Measurements from ENCODE around the gene ACVRL1. TPM values are rescaled to one million over a fixed set of nuclear protein-coding genes. Genes with fewer than 3 reads are reported as not detected.
A peak's percentile ranks its signal among the peaks of the same experiment; 100 is the strongest.

Gene ACVRL1
- polyA plus RNA-seq, 1 experiment: 13.1 TPM

GRCh38 chr12:51866762-51867161 lies 40.5 kb upstream of the ACVRL1 start:
- H3K4me3 ChIP-seq (ENCODE audit: low read depth, low read length): no peak overlapping the region
- no peak for DNase-seq (ENCODE audit: low read depth)
- no peaks in the 10 kb centered on the region for H3K36me3 ChIP-seq (ENCODE audit: control insufficient read depth, insufficient read depth, low read length)
- ChIA-PET CTCF (interaction anchor here (2.3 kb wide), 1 partner anchor 9 kb away, joined by 11 read pairs; no protein-coding TSS in a partner anchor), POLR2A (no interaction called here)
- TF ChIP-seq, protein P1, sequence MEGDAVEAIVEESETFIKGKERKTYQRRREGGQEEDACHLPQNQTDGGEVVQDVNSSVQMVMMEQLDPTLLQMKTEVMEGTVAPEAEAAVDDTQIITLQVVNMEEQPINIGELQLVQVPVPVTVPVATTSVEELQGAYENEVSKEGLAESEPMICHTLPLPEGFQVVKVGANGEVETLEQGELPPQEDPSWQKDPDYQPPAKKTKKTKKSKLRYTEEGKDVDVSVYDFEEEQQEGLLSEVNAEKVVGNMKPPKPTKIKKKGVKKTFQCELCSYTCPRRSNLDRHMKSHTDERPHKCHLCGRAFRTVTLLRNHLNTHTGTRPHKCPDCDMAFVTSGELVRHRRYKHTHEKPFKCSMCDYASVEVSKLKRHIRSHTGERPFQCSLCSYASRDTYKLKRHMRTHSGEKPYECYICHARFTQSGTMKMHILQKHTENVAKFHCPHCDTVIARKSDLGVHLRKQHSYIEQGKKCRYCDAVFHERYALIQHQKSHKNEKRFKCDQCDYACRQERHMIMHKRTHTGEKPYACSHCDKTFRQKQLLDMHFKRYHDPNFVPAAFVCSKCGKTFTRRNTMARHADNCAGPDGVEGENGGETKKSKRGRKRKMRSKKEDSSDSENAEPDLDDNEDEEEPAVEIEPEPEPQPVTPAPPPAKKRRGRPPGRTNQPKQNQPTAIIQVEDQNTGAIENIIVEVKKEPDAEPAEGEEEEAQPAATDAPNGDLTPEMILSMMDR (IDR thresholded peaks at IDR 0.05; ENCODE audit: insufficient read depth, low read depth, low read length): no peak
- peaks cover 14% of the 10 kb centered on the region for H3K27me3 ChIP-seq (ENCODE audit: control insufficient read depth, insufficient read depth, low read length)

GRCh38 chr12:51867371-51867770 lies 39.9 kb upstream of the ACVRL1 start:
- no peak for DNase-seq (ENCODE audit: low read depth)
- TF ChIP-seq, protein P1 (IDR thresholded peaks at IDR 0.05; ENCODE audit: insufficient read depth, low read depth, low read length): no peak
- CTCF ChIA-PET: interaction anchor here (2.3 kb wide), 1 partner anchor 8 kb away, joined by 11 read pairs; no protein-coding TSS in a partner anchor
- H3K27me3 ChIP-seq (ENCODE audit: control insufficient read depth, insufficient read depth, low read length): peaks cover 12% of the 10 kb centered on the region
- POLR2A ChIA-PET: no interaction called here
- H3K4me3 ChIP-seq (ENCODE audit: low read depth, low read length): no peak overlapping the region
- H3K36me3 ChIP-seq (ENCODE audit: control insufficient read depth, insufficient read depth, low read length): no peaks in the 10 kb centered on the region

DNA sequence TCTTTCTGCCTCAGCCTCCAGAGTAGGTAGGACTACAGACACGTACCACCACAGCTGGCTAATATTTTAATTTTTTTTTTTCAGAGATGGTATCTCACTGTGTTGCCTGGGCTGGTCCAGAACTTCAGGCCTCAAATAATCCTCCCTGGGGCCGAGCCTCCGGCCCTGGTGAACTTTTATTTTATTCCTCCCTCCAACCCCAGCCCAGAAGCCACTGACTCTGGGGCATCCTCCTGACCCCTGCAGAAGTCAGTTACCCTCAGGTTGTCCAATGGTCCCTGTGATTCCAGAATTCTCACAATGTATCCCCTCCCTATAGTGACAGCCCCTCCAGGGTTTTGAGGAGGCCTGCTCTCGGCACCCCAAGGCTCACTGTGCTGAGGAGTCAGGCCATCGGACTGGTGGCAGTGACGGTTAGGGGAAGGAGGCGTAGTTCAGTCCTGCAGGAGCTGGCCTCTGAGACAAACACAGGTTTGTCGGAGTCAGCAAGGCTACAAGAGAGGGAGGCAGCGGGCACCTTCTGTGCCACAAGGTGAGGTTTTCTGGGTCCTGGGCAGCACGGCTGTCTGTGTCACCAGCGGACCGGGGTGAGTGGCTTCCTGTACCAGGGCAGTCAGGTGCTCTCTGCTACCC lies 39.4 kb upstream of the ACVRL1 start:
- Histone ChIP-seq H3K27me3 (ENCODE audit: control insufficient read depth, insufficient read depth, low read length) (peaks cover 11% of the 10 kb centered on the region), H3K4me3 (ENCODE audit: low read depth, low read length) (no peak overlapping the region), H3K36me3 (ENCODE audit: control insufficient read depth, insufficient read depth, low read length) (no peaks in the 10 kb centered on the region)
- TF ChIP-seq, protein P1 (IDR thresholded peaks at IDR 0.05; ENCODE audit: insufficient read depth, low read depth, low read length): no peak
- POLR2A ChIA-PET: no interaction called here
- CTCF ChIA-PET: interaction anchor here (2.3 kb wide), 1 partner anchor 7 kb away, joined by 11 read pairs; no protein-coding TSS in a partner anchor
- DNase-seq (ENCODE audit: low read depth): no peak

DNA sequence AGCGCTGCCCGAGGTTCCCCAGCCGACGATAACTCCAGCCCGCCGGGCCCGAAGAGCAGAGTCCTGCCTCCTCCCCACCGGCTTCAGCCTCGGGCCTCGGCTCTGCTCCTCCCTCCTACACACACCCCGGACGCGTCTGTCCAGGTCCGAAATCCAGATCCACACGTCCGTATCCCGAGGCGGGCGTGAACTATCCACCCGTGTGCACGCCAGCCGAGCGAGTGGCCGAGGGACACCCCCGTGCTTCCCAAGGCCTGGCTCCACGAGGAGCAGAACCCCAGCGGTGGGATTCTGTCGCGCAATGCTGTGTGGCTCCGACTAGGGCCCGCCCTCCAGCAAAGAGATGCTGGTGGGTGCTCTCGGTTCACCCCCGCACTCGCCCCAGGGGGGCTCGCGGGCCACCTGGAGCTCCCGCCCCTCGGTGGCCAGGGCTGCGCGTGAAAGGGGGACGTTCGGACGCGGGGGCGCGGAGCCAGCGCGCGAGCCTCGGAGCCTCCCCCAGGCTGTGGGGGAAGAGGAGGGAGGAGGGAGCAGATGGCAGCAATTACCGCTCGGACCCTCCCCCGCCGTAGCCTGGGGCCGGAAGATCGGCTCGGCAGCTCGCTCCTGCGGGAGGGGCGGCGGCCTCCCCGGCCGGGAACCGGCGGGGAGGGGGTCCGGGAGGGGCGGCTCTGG lies 38.3 kb upstream of the ACVRL1 start:
- no peak for DNase-seq (ENCODE audit: low read depth)
- ChIA-PET CTCF (interaction anchor here (0.5 to 3.7 kb wide), 3 partner anchors 45 to 448 kb away, joined by 3 to 23 read pairs (median 13); no protein-coding TSS in a partner anchor), POLR2A (interaction anchor here (0.6 kb wide), 1 partner anchor 515 kb away, joined by 3 read pairs; no protein-coding TSS in a partner anchor)
- TF ChIP-seq, protein P1 (IDR thresholded peaks at IDR 0.05; ENCODE audit: insufficient read depth, low read depth, low read length): 0 out of 2 replicates have a peak, but pooled peaks have one; percentile 8
- no peaks in the 10 kb centered on the region for H3K36me3 ChIP-seq (ENCODE audit: control insufficient read depth, insufficient read depth, low read length)
- H3K4me3 ChIP-seq (ENCODE audit: low read depth, low read length): peak overlapping the region; percentile 41
- H3K27me3 ChIP-seq (ENCODE audit: control insufficient read depth, insufficient read depth, low read length): peaks cover 3% of the 10 kb centered on the region

DNA sequence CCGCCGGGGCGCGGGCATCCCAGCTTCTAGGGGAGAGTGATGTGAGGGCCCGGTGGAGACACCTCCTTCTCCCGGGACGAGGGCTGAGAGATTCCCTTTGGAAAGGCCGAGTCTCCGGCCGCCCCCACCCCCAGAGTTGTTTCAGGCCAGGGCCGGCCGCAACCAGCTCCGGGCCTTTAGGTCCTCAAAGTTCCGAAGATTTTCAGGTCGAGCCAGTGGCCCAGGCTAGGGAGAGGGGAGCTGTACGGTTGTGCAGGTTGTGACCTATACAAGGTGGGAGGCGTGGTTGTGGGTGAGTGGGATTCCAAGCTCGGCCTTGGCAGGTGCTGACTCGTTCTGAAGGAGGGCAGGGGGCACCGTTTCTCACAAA lies 37.8 kb upstream of the ACVRL1 start:
- peak overlapping the region; percentile 41 for H3K4me3 ChIP-seq (ENCODE audit: low read depth, low read length)
- POLR2A ChIA-PET: interaction anchor here (0.6 kb wide), 2 partner anchors 391 to 515 kb away, joined by 3 read pairs; no protein-coding TSS in a partner anchor
- H3K36me3 ChIP-seq (ENCODE audit: control insufficient read depth, insufficient read depth, low read length): no peaks in the 10 kb centered on the region
- CTCF ChIA-PET: interaction anchor here (0.5 to 3.7 kb wide), 3 partner anchors 45 to 448 kb away, joined by 3 to 23 read pairs (median 13); no protein-coding TSS in a partner anchor
- H3K27me3 ChIP-seq (ENCODE audit: control insufficient read depth, insufficient read depth, low read length): peaks cover 3% of the 10 kb centered on the region; the same call in 1 of the 2 replicates
- TF ChIP-seq, protein P1 (IDR thresholded peaks at IDR 0.05; ENCODE audit: insufficient read depth, low read depth, low read length): no peak
- no peak for DNase-seq (ENCODE audit: low read depth)

All from BJ (cell line).